CD4-positive, alpha-beta memory T cell (primary cell): ENCODE measurements around the gene AIFM3. TPM values are rescaled to one million over a fixed set of nuclear protein-coding genes. Genes with fewer than 3 reads are reported as not detected.

ENCODE experiments used
- polyA plus RNA-seq, 2 donors: library from polyadenylated mRNA; unstranded; fragments of 300-500 nt; fragmentation: Illumina TruSeq; gene quantifications; one replicate each; pipeline ENCODE4 v1.2.3, GENCODE V29; 2021
- total RNA-seq, 2 experiments: library from RNA; stranded (reverse); gene quantifications; one replicate each; pipeline ENCODE4 v1.2.3, GENCODE V29; 2021

AIFM3 gene
- total and polyA plus RNA-seq, 4 experiments from 2014 or later, result 0.55 to 1.0 TPM; not detected in 2

Other genes with a start within 250 kb of the AIFM3 start
- gene SERPIND1, start 193.1 kb upstream of the AIFM3 start, total RNA-seq, result not detected
- gene SERPIND1, start 193.1 kb upstream of the AIFM3 start, polyA plus RNA-seq, result under 1 TPM; 0.07 to 0.29 TPM
- 100 to 1,000 TPM; 142 to 145 TPM for gene PI4KA, start 108.4 kb upstream of the AIFM3 start, total RNA-seq
- gene PI4KA, start 108.4 kb upstream of the AIFM3 start, polyA plus RNA-seq, result 10 to 100 TPM; 31.5 to 78.5 TPM
- 10 to 100 TPM; 24.4 to 26.1 TPM for gene SNAP29, start 108.2 kb upstream of the AIFM3 start, total RNA-seq
- 10 to 100 TPM; 18.8 to 27.8 TPM for gene SNAP29, start 108.2 kb upstream of the AIFM3 start, polyA plus RNA-seq
- gene CRKL, start 49.8 kb upstream of the AIFM3 start, total RNA-seq, result 10 to 100 TPM; 85.1 to 86.5 TPM
- 10 to 100 TPM; 39.9 to 51.3 TPM for gene CRKL, start 49.8 kb upstream of the AIFM3 start, polyA plus RNA-seq
- gene LZTR1, start 15.0 kb downstream of the AIFM3 start, total RNA-seq, result 100 to 1,000 TPM; 112 to 114 TPM
- gene LZTR1, start 15.0 kb downstream of the AIFM3 start, polyA plus RNA-seq, result 10 to 100 TPM in 1 of 2 donors, 1 to 10 TPM in 1; 5.5 to 18.1 TPM
- 10 to 100 TPM; 60.4 to 65.0 TPM for gene THAP7, start 34.9 kb downstream of the AIFM3 start, total RNA-seq
- 10 to 100 TPM; 45.9 to 46.9 TPM for gene THAP7, start 34.9 kb downstream of the AIFM3 start, polyA plus RNA-seq
- gene P2RX6, start 47.9 kb downstream of the AIFM3 start, total RNA-seq, result 1 to 10 TPM; 1.1 to 1.2 TPM
- gene P2RX6, start 47.9 kb downstream of the AIFM3 start, polyA plus RNA-seq, result under 1 TPM in 1 of 2 donors, not detected in 1; 0.19 TPM
- gene SLC7A4, start 65.3 kb downstream of the AIFM3 start, total RNA-seq, result not detected
- under 1 TPM; 0.07 to 0.15 TPM for gene SLC7A4, start 65.3 kb downstream of the AIFM3 start, polyA plus RNA-seq
- not detected for gene LRRC74B, start 78.7 kb downstream of the AIFM3 start, total RNA-seq
- not detected for gene LRRC74B, start 78.7 kb downstream of the AIFM3 start, polyA plus RNA-seq